Heart right ventricle (tissue), 16 donors: ENCODE measurements around the gene FGF14. TPM values are rescaled to one million over a fixed set of nuclear protein-coding genes. Genes with fewer than 3 reads are reported as not detected.
A peak's percentile ranks its signal among the peaks of the same experiment; 100 is the strongest.

ENCODE experiments used
- ATAC-seq, 8 donors: fragments of 200-7000 bp; cut with Tn5 transposase; one replicate each; pipeline ENCODE4 v1.9.1; 2020; ENCODE audit warnings: mild to moderate bottlenecking in 8 of 8, moderate library complexity in 8 of 8, moderate number of reproducible peaks in 1 of 8
- DNase-seq, 2 donors: peaks; one replicate each; pipeline ENCODE4 v3.0.0-alpha.2; 2020
- H3K27ac ChIP-seq, 10 donors: fragments of 200-600 bp; sonication (generic) in 2 of 10; one replicate each; pipeline versions ENCODE4 v1.5.0 to v1.8.0; 2020 to 2022; ENCODE audit warnings: mild to moderate bottlenecking in 3 of 10
- H3K27me3 ChIP-seq, 7 donors: fragments of 200-600 bp; one replicate each; pipeline ENCODE4 v1.8.0; 2021 to 2022; ENCODE audit warnings: mild to moderate bottlenecking in 2 of 7
- H3K36me3 ChIP-seq, 9 donors: fragments of 200-600 bp; sonication (generic) in 1 of 9; one replicate each; pipeline versions ENCODE4 v1.5.0 to v1.8.0; 2020 to 2022; ENCODE audit warnings: mild to moderate bottlenecking in 2 of 9
- H3K4me1 ChIP-seq, 9 donors: fragments of 200-600 bp; sonication (generic) in 1 of 9; one replicate each; pipeline versions ENCODE4 v1.5.0 to v1.8.0; 2020 to 2022; ENCODE audit warnings: mild to moderate bottlenecking in 4 of 9
- H3K4me3 ChIP-seq, 10 donors: fragments of 200-600 bp; sonication (generic) in 2 of 10; one replicate each; pipeline versions ENCODE4 v1.5.0 to v1.8.0; 2020 to 2022; ENCODE audit warnings: mild to moderate bottlenecking in 7 of 10, moderate library complexity in 2 of 10
- H3K9me3 ChIP-seq, 11 donors: fragments of 200-600 bp in 10 of 11; sonication (generic) in 2 of 11; one replicate each; pipeline versions ENCODE4 v1.5.0 to v1.8.0; 2013 to 2022; ENCODE audit warnings: mild to moderate bottlenecking in 2 of 11, control low read depth in 1 of 11, moderate library complexity in 1 of 11
- CTCF ChIP-seq, 9 donors: fragments of 200-600 bp; sonication (generic) in 2 of 9; IDR thresholded peaks; one replicate each; pipeline versions ENCODE4 v1.5.0 to v1.8.0; 2021 to 2022; ENCODE audit warnings: antibody characterized with exemption in 9 of 9, mild to moderate bottlenecking in 5 of 9, moderate library complexity in 1 of 9
- WGBS, 2 donors: extraction: QIAGEN DNeasy Blood & Tissue Kit; methylation state at CpG; one replicate each; pipeline ENCODE4 v1.1.7; 2013; ENCODE audit warnings: inconsistent platforms in 1 of 2; 5-methylcytosine and 5-hydroxymethylcytosine counted together
- intact Hi-C, 10 donors: fragments of 100-400 bp; cut with DNase I; formaldehyde crosslinking; loops; one replicate each; pipeline versions ENCODE4 v1.11.1 to v1.14.2; 2022
- polyA plus RNA-seq, 2 donors: library from polyadenylated mRNA; stranded (reverse); fragments of 200-250 nt; gene quantifications; one replicate each; pipeline ENCODE4 v1.2.3, GENCODE V29; 2013
- total RNA-seq, 10 donors: library from RNA; stranded (reverse); fragmentation: NEBNext Ultra II Directional in 3 of 10; extraction: Animal tissue kit (Norgen Biotek cat#: 25700) in 3 of 10; gene quantifications; one replicate each; pipeline versions ENCODE4 v1.2.1 to v1.2.4, GENCODE V29; 2021 to 2023
- donor health status: Arrhythmogenic right ventricular cardiomyopathy.
- donor health status: ischemic (EF 13 %, LVEDD 7.1; RV severe dilation, severe dysfunction).
- donor health status: healthy with polysubstance abuse.
- donor health status: DM: no; HTN: yes; CAD: no.
- donor health status: DM: no; HTN: no; CAD: no.
- donor health status: ischemic (EF 25% LVEDD 6.9; RV normal size, moderate dysfunction).
- donor health status: ischemic (EF 25% LVEDD 5.7; RV mildly dilated, moderate dysfunction).
- donor health status: healthy.
- donor health status: DM: yes; HTN: yes; CAD: no.
- donor health status: Ischemic cardiomyopathy.
- donor health status: ischemic (EF 35%, LVEDD 5.7; RV mildly dilated, moderate dysfunction).
- donor health status: nonischemic (EF 11% LVEDD 7.7; RV severe dilation, severe dysfunction).
- donor health status: DM: yes; HTN: yes; CAD: no.
- donor health status: PGD.
- donor health status: ischemic (EF 29% LVEDD 5.4; RV normal size, mild dysfunction).
- donor health status: nonischemic (EF 23%, LVEDD 6.1; RV moderate dilation, normal function).

Gene FGF14
- total and polyA plus RNA-seq, 12 donors: 0.20 to 7.8 (median 5.3) TPM

GRCh38 chr13:101880581-101880980 lies 521.3 kb downstream of the FGF14 start:
- Histone ChIP-seq H3K36me3 (no peaks in the 10 kb centered on the region), H3K27me3 (no peaks in the 10 kb centered on the region), H3K4me3 (no peak overlapping the region), H3K9me3 (no peaks in the 10 kb centered on the region), H3K4me1 (no peaks in the 10 kb centered on the region), H3K27ac (no peak overlapping the region)
- 84 to 88% methylated on average over 4 of the region's 4 CpGs for WGBS, 2 donors
- intact Hi-C loops: no loop called here
- no peak for TF ChIP-seq CTCF (IDR thresholded peaks at IDR 0.05)
- DNase-seq (no peak), ATAC-seq (no peak)

- intact Hi-C loops: no loop called here
- Histone ChIP-seq H3K9me3 (no peaks in the 10 kb centered on the region), H3K4me1 (peaks cover 0 to 4% (median 0%) of the 10 kb centered on the region in 9 donors), H3K27ac (no peak overlapping the region), H3K36me3 (no peaks in the 10 kb centered on the region), H3K27me3 (no peaks in the 10 kb centered on the region), H3K4me3 (no peak overlapping the region)
- no peak for ATAC-seq
- DNase-seq: no peak
- 76 to 84% methylated on average over 6 of the region's 6 CpGs for WGBS, 2 donors
- TF ChIP-seq CTCF (IDR thresholded peaks at IDR 0.05): no peak
Observed at GRCh38 chr13:101876951-101877350, 524.9 kb downstream of the FGF14 start.

- H3K4me1 ChIP-seq: peaks cover 0 to 4% (median 0%) of the 10 kb centered on the region in 9 donors
- no peak for TF ChIP-seq CTCF (IDR thresholded peaks at IDR 0.05)
- intact Hi-C loops: no loop called here
- no peaks in the 10 kb centered on the region for H3K9me3 ChIP-seq
- H3K27ac ChIP-seq: no peak overlapping the region
- H3K27me3 ChIP-seq: no peaks in the 10 kb centered on the region
- ATAC-seq (peak in 1 of 8 donors; percentile 35), DNase-seq (no peak)
- H3K36me3 ChIP-seq: no peaks in the 10 kb centered on the region
- WGBS, 2 donors: 70 to 84% methylated on average over 7 of the region's 7 CpGs
- no peak overlapping the region for H3K4me3 ChIP-seq
Observed at GRCh38 chr13:101875717-101876393, 526.0 kb downstream of the FGF14 start.

GRCh38 chr13:101875091-101875490 lies 526.8 kb downstream of the FGF14 start:
- DNase-seq (no peak), ATAC-seq (no peak)
- no peak overlapping the region for H3K4me3 ChIP-seq
- no peak overlapping the region for H3K27ac ChIP-seq
- H3K4me1 ChIP-seq: peaks cover 0 to 4% (median 0%) of the 10 kb centered on the region in 9 donors
- no peaks in the 10 kb centered on the region for H3K27me3 ChIP-seq
- no peaks in the 10 kb centered on the region for H3K9me3 ChIP-seq
- intact Hi-C loops: no loop called here
- H3K36me3 ChIP-seq: no peaks in the 10 kb centered on the region
- TF ChIP-seq CTCF (IDR thresholded peaks at IDR 0.05): no peak
- 73 to 74% methylated on average over 3 of the region's 3 CpGs for WGBS, 2 donors
